Stimulated activated CD8-positive, alpha-beta memory T cell treated with anti-CD3 and anti-CD28 coated beads, Interleukin-15, amount 100 ng/mL, for 48 hours (primary cell): ENCODE measurements around the gene EBI3.
"Not testable (repeated sequence)": the region's sequence is repeated elsewhere in the genome, so short reads cannot be mapped to it uniquely, and the experiment has no call there.

ENCODE experiments used
- DNase-seq, 2 donors: peaks; one replicate each; pipeline ENCODE4 v3.0.0-alpha.2; 2020; ENCODE audit warnings: low read depth in 2 of 2

Gene EBI3

GRCh38 chr19:4200940-4201542, 28.3 kb upstream of the EBI3 start:
- DNase-seq: no peak

- no peak for DNase-seq
Observed at GRCh38 chr19:4201798-4202197, 27.5 kb upstream of the EBI3 start.

- DNase-seq: no peak
Observed at GRCh38 chr19:4206818-4207484, 22.4 kb upstream of the EBI3 start.

- no peak for DNase-seq
Observed at GRCh38 chr19:4208385-4209094, 20.8 kb upstream of the EBI3 start.

GRCh38 chr19:4210166-4210731, 19.1 kb upstream of the EBI3 start:
- no peak for DNase-seq

GRCh38 chr19:4213116-4213515, 16.2 kb upstream of the EBI3 start:
- DNase-seq: no peak

GRCh38 chr19:4215807-4216206, 13.5 kb upstream of the EBI3 start:
- no peak for DNase-seq

GRCh38 chr19:4216846-4217245, 12.5 kb upstream of the EBI3 start:
- DNase-seq: no peak

- no peak for DNase-seq
Observed at GRCh38 chr19:4217429-4218264, 11.7 kb upstream of the EBI3 start.

GRCh38 chr19:4218523-4218922, 10.8 kb upstream of the EBI3 start:
- not testable (repeated sequence) for DNase-seq

- no peak for DNase-seq
Observed at GRCh38 chr19:4220188-4220587, 9.1 kb upstream of the EBI3 start.

GRCh38 chr19:4224470-4224869, 4.9 kb upstream of the EBI3 start:
- no peak for DNase-seq

- DNase-seq: no peak
Observed at GRCh38 chr19:4225885-4226284, 3.4 kb upstream of the EBI3 start.

GRCh38 chr19:4227771-4228170, 1.6 kb upstream of the EBI3 start:
- no peak for DNase-seq

- DNase-seq: no peak
Observed at GRCh38 chr19:4228765-4229178, 551 bp upstream of the EBI3 start.

- not testable (repeated sequence) for DNase-seq
Observed at GRCh38 chr19:4230237-4230636, 914 bp downstream of the EBI3 start.

GRCh38 chr19:4231521-4231920, 2.2 kb downstream of the EBI3 start:
- DNase-seq: not testable (repeated sequence)

- not testable (repeated sequence) for DNase-seq
Observed at GRCh38 chr19:4232139-4232538, 2.8 kb downstream of the EBI3 start.

GRCh38 chr19:4232614-4233281, 3.4 kb downstream of the EBI3 start:
- DNase-seq: no peak

- DNase-seq: peak; percentile 51 to 57
Observed at GRCh38 chr19:4233282-4233853, 4.0 kb downstream of the EBI3 start.
